Measurements from ENCODE around the gene RALGPS2. TPM values are rescaled to one million over a fixed set of nuclear protein-coding genes. Genes with fewer than 3 reads are reported as not detected.
A peak's percentile ranks its signal among the peaks of the same experiment; 100 is the strongest.

The RALGPS2 gene
- total and polyA plus RNA-seq, 2 donors (not counting 1 experiment from before 2014, with no cell fraction given) = 59.6 to 251 TPM

GRCh38 chr1:178683291-178683690, 41.8 kb upstream of the RALGPS2 start:
- DNase-seq (no peak), ATAC-seq (ENCODE audit: low read depth) (no peak)
- H3K36me3 ChIP-seq (replicated peaks in 1 of 2; ENCODE audit: control extremely low read depth in 1 of 2, control insufficient read depth in 1 of 2, extremely low read depth in 1 of 2, insufficient read depth in 2 of 2, low read length in 1 of 2) = no peaks in the 10 kb centered on the region
- H3K79me2 ChIP-seq (ENCODE audit: control insufficient read depth, insufficient read depth, low read length) = no peaks in the 10 kb centered on the region
- no peak overlapping the region for H2AFZ ChIP-seq (ENCODE audit: insufficient read depth, low read depth, low read length, poor library complexity, severe bottlenecking)
- POLR2A ChIA-PET = interaction anchor here (0.6 kb wide), 1 partner anchor 114 kb away, joined by 3 read pairs; no protein-coding TSS in a partner anchor
- Mint-ChIP-seq H3K27me3 (no peaks in the 10 kb centered on the region), H3K9me3 (ENCODE audit: insufficient read depth) (peaks cover 2% of the 10 kb centered on the region), H3K4me1 (peaks cover 52% of the 10 kb centered on the region), H3K27ac (no peak overlapping the region), H3K4me3 (no peak overlapping the region)
- H4K20me1 ChIP-seq (ENCODE audit: control insufficient read depth, insufficient read depth, low read length, poor library complexity, severe bottlenecking) = no peaks in the 10 kb centered on the region
- TF ChIP-seq, protein P1, sequence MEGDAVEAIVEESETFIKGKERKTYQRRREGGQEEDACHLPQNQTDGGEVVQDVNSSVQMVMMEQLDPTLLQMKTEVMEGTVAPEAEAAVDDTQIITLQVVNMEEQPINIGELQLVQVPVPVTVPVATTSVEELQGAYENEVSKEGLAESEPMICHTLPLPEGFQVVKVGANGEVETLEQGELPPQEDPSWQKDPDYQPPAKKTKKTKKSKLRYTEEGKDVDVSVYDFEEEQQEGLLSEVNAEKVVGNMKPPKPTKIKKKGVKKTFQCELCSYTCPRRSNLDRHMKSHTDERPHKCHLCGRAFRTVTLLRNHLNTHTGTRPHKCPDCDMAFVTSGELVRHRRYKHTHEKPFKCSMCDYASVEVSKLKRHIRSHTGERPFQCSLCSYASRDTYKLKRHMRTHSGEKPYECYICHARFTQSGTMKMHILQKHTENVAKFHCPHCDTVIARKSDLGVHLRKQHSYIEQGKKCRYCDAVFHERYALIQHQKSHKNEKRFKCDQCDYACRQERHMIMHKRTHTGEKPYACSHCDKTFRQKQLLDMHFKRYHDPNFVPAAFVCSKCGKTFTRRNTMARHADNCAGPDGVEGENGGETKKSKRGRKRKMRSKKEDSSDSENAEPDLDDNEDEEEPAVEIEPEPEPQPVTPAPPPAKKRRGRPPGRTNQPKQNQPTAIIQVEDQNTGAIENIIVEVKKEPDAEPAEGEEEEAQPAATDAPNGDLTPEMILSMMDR (IDR thresholded peaks at IDR 0.05) = no peak
- no peak for TF ChIP-seq EZH2 (IDR thresholded peaks at IDR 0.05; ENCODE audit: borderline replicate concordance, insufficient read depth, low read depth, low read length, poor library complexity, severe bottlenecking)
- no peak overlapping the region for H3K4me2 ChIP-seq (replicated peaks; ENCODE audit: low read depth, low read length, poor library complexity, severe bottlenecking)
- no peak overlapping the region for H3K9ac ChIP-seq (ENCODE audit: low read length)
- 100% methylated on average over 2 of the region's 2 CpGs for WGBS (ENCODE audit: insufficient coverage)
- CTCF ChIA-PET = interaction anchor here (0.6 to 2.5 kb wide), 7 partner anchors 19 to 140 kb away, joined by 3 to 11 read pairs (median 5); no protein-coding TSS in a partner anchor
- peaks cover 27 to 40% of the 10 kb centered on the region in 2 donors for H3K4me1 ChIP-seq (ENCODE audit: control insufficient read depth in 2 of 2, insufficient read depth in 2 of 2, low read length in 2 of 2)
- no peak overlapping the region for H3K27ac ChIP-seq (ENCODE audit: low read length in 2 of 2)
- no peak overlapping the region for H3K4me3 ChIP-seq (ENCODE audit: control extremely low read depth in 1 of 5, extremely low read depth in 1 of 5, insufficient read depth in 1 of 5, low read depth in 2 of 5, low read length in 4 of 5)
- no peaks in the 10 kb centered on the region for H3K9me3 ChIP-seq (ENCODE audit: control extremely low read depth in 1 of 3, control insufficient read depth in 2 of 3, insufficient read depth in 1 of 3, low read length in 2 of 3)
- H3K27me3 ChIP-seq (replicated peaks in 1 of 4; ENCODE audit: control extremely low read depth in 1 of 4, control insufficient read depth in 3 of 4, insufficient read depth in 4 of 4, low read length in 3 of 4) = no peaks in the 10 kb centered on the region
- intact Hi-C loops (cut with micrococcal nuclease) = loop anchor here (5.0 kb wide), 1 partner anchor 34 kb away; no protein-coding TSS in a partner anchor

DNA sequence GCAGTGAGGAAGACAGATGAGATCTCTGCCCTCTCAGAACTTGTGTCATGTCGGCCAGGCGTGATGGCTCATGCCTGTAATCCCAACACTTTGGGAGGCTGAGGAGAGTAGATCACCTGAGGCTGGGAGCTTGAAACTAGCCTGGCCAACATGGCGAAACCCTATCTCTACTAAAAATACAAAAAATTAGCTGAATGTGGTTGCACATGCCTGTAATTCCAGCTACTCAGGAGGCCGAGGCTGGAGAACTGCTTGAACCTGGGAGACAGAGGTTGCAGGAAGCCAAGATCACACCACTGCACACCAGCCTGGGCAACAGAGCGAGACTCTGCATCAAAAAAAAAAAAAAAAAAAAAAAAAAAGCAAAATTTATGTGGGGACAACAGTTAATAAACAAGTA, 40.9 kb upstream of the RALGPS2 start:
- peak overlapping the region; percentile 24 for H3K4me2 ChIP-seq (replicated peaks; ENCODE audit: low read depth, low read length, poor library complexity, severe bottlenecking)
- H3K79me2 ChIP-seq (ENCODE audit: control insufficient read depth, insufficient read depth, low read length) = no peaks in the 10 kb centered on the region
- DNase-seq = no peak
- no peak overlapping the region for H2AFZ ChIP-seq (ENCODE audit: insufficient read depth, low read depth, low read length, poor library complexity, severe bottlenecking)
- no peaks in the 10 kb centered on the region for H3K27me3 Mint-ChIP-seq
- H3K4me1 ChIP-seq (ENCODE audit: control insufficient read depth in 2 of 2, insufficient read depth in 2 of 2, low read length in 2 of 2) = peaks cover 27 to 40% of the 10 kb centered on the region in 2 donors
- ChIA-PET CTCF (interaction anchor here (0.7 to 2.5 kb wide), 5 partner anchors 10 to 141 kb away, joined by 4 to 11 read pairs (median 7); no protein-coding TSS in a partner anchor), POLR2A (interaction anchor here (0.7 kb wide), 1 partner anchor 12 kb away, joined by 7 read pairs; no protein-coding TSS in a partner anchor)
- no peaks in the 10 kb centered on the region for H4K20me1 ChIP-seq (ENCODE audit: control insufficient read depth, insufficient read depth, low read length, poor library complexity, severe bottlenecking)
- no peak overlapping the region for H3K9ac ChIP-seq (ENCODE audit: low read length)
- H3K27me3 ChIP-seq (replicated peaks in 1 of 4; ENCODE audit: control extremely low read depth in 1 of 4, control insufficient read depth in 3 of 4, insufficient read depth in 4 of 4, low read length in 3 of 4) = no peaks in the 10 kb centered on the region
- H3K36me3 ChIP-seq (replicated peaks in 1 of 2; ENCODE audit: control extremely low read depth in 1 of 2, control insufficient read depth in 1 of 2, extremely low read depth in 1 of 2, insufficient read depth in 2 of 2, low read length in 1 of 2) = no peaks in the 10 kb centered on the region
- 100% methylated on average over 1 of the region's 5 CpGs for WGBS (ENCODE audit: insufficient coverage)
- H3K4me1 Mint-ChIP-seq = peaks cover 52% of the 10 kb centered on the region
- H3K27ac ChIP-seq (ENCODE audit: low read length in 2 of 2) = peak overlapping the region in 1 of 2 donors; percentile 47
- peak overlapping the region; percentile 33 for H3K4me3 Mint-ChIP-seq
- no peaks in the 10 kb centered on the region for H3K9me3 ChIP-seq (ENCODE audit: control extremely low read depth in 1 of 3, control insufficient read depth in 2 of 3, insufficient read depth in 1 of 3, low read length in 2 of 3)
- no peak for ATAC-seq (ENCODE audit: low read depth)
- peaks cover 2% of the 10 kb centered on the region for H3K9me3 Mint-ChIP-seq (ENCODE audit: insufficient read depth)
- H3K27ac Mint-ChIP-seq = peak overlapping the region; percentile 70
- TF ChIP-seq, protein P1 (IDR thresholded peaks at IDR 0.05) = no peak
- no peak for TF ChIP-seq EZH2 (IDR thresholded peaks at IDR 0.05; ENCODE audit: borderline replicate concordance, insufficient read depth, low read depth, low read length, poor library complexity, severe bottlenecking)
- intact Hi-C loops (cut with micrococcal nuclease) = loop anchor here (5.0 kb wide), 1 partner anchor 33 kb away; no protein-coding TSS in a partner anchor
- no peak overlapping the region for H3K4me3 ChIP-seq (ENCODE audit: control extremely low read depth in 1 of 5, extremely low read depth in 1 of 5, insufficient read depth in 1 of 5, low read depth in 2 of 5, low read length in 4 of 5)

Measured in B cell (primary cell).